SKM-1 (cell line): ENCODE data around the gene CYB5R4.
A peak's percentile ranks its signal among the peaks of the same experiment; 100 is the strongest.

Experiments
- DNase-seq: peaks from one replicate; lab custom pipeline; 2025; ENCODE audit not compliant: unreplicated experiment; lab: John Stamatoyannopoulos, UW

The CYB5R4 gene

GRCh38 chr6:83976037-83976755 is 116.7 kb downstream of the CYB5R4 start:
- DNase-seq: no peak

GRCh38 chr6:83976871-83977270 is 117.4 kb downstream of the CYB5R4 start:
- no peak for DNase-seq

- DNase-seq: no peak
These were observed 118.8 kb downstream of the CYB5R4 start for GRCh38 chr6:83978324-83978734.

GRCh38 chr6:83978997-83979396 is 119.5 kb downstream of the CYB5R4 start:
- DNase-seq: no peak

- DNase-seq: no peak
These were observed 124.9 kb downstream of the CYB5R4 start for GRCh38 chr6:83984411-83984810.

- DNase-seq: no peak
These were observed 125.8 kb downstream of the CYB5R4 start for GRCh38 chr6:83985308-83985713.

- DNase-seq: no peak
These were observed 126.2 kb downstream of the CYB5R4 start for GRCh38 chr6:83985715-83986114.

GRCh38 chr6:83998021-83998584 is 138.6 kb downstream of the CYB5R4 start:
- DNase-seq: no peak

GRCh38 chr6:84001119-84001518 is 141.6 kb downstream of the CYB5R4 start:
- DNase-seq: no peak

- DNase-seq: no peak
These were observed 142.7 kb downstream of the CYB5R4 start for GRCh38 chr6:84002226-84002625.

- no peak for DNase-seq
These were observed 143.6 kb downstream of the CYB5R4 start for GRCh38 chr6:84003131-84003530.

GRCh38 chr6:84003654-84004053 is 144.2 kb downstream of the CYB5R4 start:
- no peak for DNase-seq

- peak; percentile 46 for DNase-seq
These were observed 148.4 kb downstream of the CYB5R4 start for GRCh38 chr6:84007871-84008270.

- DNase-seq: no peak
These were observed 153.9 kb downstream of the CYB5R4 start for GRCh38 chr6:84013354-84013753.

GRCh38 chr6:84013931-84014330 is 154.4 kb downstream of the CYB5R4 start:
- no peak for DNase-seq

- DNase-seq: no peak
These were observed 156.5 kb downstream of the CYB5R4 start for GRCh38 chr6:84016029-84016428.
